Measurements from ENCODE around the gene POU5F1. TPM values are rescaled to one million over a fixed set of nuclear protein-coding genes. Genes with fewer than 3 reads are reported as not detected.
"Not testable (repeated sequence)": the region's sequence is repeated elsewhere in the genome, so short reads cannot be mapped to it uniquely, and the experiment has no call there.

POU5F1 gene
- polyA plus RNA-seq, 6 donors from 2014 or later = 0.25 to 0.40 TPM; not detected in 4

DNA sequence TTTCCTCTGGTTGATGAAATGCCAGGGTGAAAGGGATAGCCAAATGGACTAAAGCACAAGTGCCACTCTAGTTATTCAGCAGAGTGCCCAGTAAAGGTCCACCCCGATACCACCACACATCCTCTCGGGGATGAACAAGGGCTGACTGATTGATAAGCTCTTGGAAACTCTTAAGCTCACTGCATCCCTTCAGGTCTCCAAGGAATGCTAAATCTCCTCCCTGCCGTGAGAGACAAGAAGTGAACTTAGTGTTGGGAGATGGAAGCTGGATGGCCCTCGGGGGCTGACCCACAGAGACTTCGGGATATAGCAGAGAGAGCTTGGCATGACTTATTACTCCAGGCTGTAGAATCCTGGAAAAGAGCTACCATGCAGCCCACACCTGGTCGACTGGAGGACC is 13.4 kb upstream of the POU5F1 start:
- H3K27me3 Mint-ChIP-seq; H3K36me3 Mint-ChIP-seq; H3K4me3 Mint-ChIP-seq; H3K9me3 Mint-ChIP-seq; ATAC-seq (ENCODE audit: low read depth in 2 of 2); DNase-seq: not testable (repeated sequence)
- Mint-ChIP-seq H3K4me1 (peaks cover 8 to 26% (median 22%) of the 10 kb centered on the region in 3 donors), H3K27ac (peak overlapping the region in 2 of 6 donors; percentile 33 to 36)

DNA sequence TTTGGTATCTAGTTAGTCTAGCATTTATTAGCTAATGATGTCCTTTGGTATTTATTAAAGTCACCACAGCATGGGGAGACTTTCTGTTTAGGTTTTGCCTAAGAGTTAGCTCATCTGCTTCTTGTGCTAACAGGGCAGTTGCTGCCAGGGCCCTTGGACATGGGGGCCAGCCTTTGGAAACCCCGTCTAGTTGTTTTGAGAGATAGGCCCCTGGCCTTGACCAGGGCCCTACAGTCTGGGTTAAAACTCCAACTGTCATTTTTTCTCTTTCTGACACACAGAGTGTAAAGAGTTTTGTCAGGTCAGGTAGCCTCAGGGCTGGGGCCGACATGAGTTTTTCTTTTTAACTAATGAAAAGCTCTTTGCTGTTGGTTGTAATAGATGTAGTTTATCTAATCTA is 12.8 kb upstream of the POU5F1 start:
- H3K36me3 Mint-ChIP-seq, H3K27ac Mint-ChIP-seq, H3K4me3 Mint-ChIP-seq: not testable (repeated sequence)

DNA sequence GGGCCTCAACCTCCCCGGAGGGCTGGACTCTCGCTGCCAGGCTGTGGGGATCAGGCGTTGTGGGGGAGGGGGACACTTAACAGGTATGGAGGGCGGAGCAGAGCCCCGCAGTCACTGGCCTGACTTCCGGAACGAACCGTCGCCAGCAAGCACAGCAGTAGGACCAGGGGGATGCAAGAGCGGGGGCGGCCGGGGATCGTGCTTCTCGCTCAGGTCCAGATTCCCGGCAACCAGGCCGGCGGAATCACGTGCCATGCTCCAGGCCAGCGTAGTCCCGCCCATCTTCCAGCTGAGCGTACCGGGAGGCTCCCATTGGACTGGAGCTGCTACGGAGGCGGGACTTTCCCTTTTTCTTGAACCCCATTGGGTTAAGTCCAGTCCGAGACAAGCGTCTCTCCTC is 10.0 kb upstream of the POU5F1 start:
- Mint-ChIP-seq H3K9me3 (no peaks in the 10 kb centered on the region), H3K27ac (peak overlapping the region in 5 of 6 donors; percentile 63 to 89 (median 87)), H3K4me3 (peak overlapping the region; percentile 78 to 92 (median 86)), H3K27me3 (no peaks in the 10 kb centered on the region), H3K36me3 (no peaks in the 10 kb centered on the region), H3K4me1 (peaks cover 0 to 19% (median 13%) of the 10 kb centered on the region in 3 donors)
- DNase-seq = peak; percentile 71
- ATAC-seq (ENCODE audit: low read depth in 2 of 2) = peak; percentile 99 to 100

More for the DNA sequence above, 12.8 kb upstream of the POU5F1 start:
- not testable (repeated sequence) for DNase-seq; H3K27me3 Mint-ChIP-seq; ATAC-seq (ENCODE audit: low read depth in 2 of 2); H3K9me3 Mint-ChIP-seq
- peaks cover 8 to 29% (median 28%) of the 10 kb centered on the region in 3 donors for H3K4me1 Mint-ChIP-seq

DNA sequence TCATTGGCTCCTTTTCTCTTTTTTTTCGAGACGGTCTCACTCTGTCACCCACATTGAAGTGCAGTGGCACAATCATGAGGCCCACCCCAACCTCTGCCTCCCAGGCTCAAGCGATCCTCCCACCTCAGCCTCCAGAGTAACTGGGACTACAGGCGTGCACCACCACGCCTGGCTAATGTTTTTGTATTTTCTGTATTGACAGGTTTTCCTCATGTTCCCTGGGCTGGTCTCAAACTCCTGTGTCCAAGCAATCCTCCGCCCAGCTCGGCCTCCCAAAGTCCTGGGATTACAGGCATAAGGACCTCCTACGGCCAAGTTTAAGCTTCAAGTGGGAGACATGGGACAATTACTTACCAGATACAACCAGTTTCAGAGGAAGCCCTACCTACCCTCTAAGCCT is 9.4 kb upstream of the POU5F1 start:
- Mint-ChIP-seq H3K27me3 (no peaks in the 10 kb centered on the region), H3K9me3 (no peaks in the 10 kb centered on the region), H3K36me3 (no peaks in the 10 kb centered on the region), H3K4me1 (peaks cover 0 to 19% (median 13%) of the 10 kb centered on the region in 3 donors), H3K4me3 (peak overlapping the region in 6 of 8 donors; percentile 13 to 92 (median 82)), H3K27ac (peak overlapping the region in 1 of 6 donors; percentile 87)
- DNase-seq = no peak
- ATAC-seq (ENCODE audit: low read depth in 2 of 2) = no peak

DNA sequence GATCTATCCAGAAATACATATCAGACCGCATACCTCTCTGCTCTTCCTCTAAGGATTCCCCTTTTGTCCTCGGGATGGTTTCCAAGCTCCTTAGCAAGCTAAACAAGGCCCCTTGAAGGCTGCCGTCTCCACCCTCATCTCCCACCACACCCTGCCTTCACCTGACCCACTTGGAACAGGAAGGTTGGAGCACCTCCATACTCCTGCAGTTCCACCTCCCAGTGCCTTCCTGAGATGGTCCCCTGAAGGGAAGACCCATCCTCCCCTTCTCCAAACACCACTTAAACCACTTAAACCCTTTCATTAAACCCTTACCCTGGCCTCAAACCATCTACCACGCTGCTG is 8.5 kb upstream of the POU5F1 start:
- no peaks in the 10 kb centered on the region for H3K9me3 Mint-ChIP-seq
- H3K36me3 Mint-ChIP-seq = no peaks in the 10 kb centered on the region
- no peaks in the 10 kb centered on the region for H3K27me3 Mint-ChIP-seq
- DNase-seq (no peak), ATAC-seq (ENCODE audit: low read depth in 2 of 2) (no peak)
- peak overlapping the region in 2 of 6 donors; percentile 22 to 59 for H3K27ac Mint-ChIP-seq
- H3K4me3 Mint-ChIP-seq = peak overlapping the region in 1 of 8 donors; percentile 42
- peaks cover 0 to 19% (median 13%) of the 10 kb centered on the region in 3 donors for H3K4me1 Mint-ChIP-seq

DNA sequence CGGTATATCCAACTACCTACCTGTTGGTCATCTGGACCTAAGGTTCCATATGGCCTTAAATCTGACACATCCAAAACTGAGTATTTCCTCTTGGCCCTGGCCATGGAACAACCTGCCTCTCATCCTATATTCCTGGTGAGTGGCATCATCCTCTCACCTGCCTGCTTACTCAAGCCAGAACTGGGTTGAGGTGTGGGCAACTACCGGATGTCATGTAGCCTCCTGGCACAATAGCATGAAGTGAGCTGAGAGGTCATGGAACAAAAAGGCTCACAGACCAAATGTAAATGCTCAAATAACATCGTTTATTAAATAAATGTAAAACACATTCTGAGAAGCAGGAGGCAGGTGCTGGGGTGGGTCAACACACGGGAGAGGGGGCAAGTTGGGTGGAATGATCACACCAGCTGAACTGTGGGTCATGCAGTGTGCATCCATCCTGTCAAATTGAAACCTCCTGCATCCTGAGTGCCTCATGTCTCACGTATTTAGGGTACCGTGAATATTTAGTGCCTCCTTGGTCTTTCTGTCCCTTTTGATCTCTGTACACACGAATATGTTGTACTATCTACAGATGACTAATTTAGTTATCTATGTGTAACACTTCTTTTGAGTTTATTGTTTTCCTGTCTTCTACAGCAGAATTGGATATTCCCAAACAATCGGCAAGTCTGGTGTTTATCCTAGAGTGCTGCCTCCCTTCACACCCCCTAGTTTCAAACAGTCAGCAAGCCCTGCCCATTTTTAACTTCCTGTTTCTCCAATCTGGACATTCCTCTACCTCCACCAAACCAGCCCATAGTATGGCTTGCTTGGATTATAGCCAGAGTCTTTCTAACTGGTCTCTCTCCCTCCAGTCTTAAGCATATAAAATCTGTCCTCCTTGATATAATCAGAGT is 7.9 kb upstream of the POU5F1 start:
- Mint-ChIP-seq H3K4me3 (peak overlapping the region in 1 of 8 donors; percentile 42), H3K27me3 (no peaks in the 10 kb centered on the region), H3K27ac (peak overlapping the region in 1 of 6 donors; percentile 79), H3K9me3 (no peaks in the 10 kb centered on the region), H3K4me1 (peaks cover 0 to 19% (median 13%) of the 10 kb centered on the region in 3 donors), H3K36me3 (no peaks in the 10 kb centered on the region)
- ATAC-seq (ENCODE audit: low read depth in 2 of 2) (no peak), DNase-seq (no peak)

DNA sequence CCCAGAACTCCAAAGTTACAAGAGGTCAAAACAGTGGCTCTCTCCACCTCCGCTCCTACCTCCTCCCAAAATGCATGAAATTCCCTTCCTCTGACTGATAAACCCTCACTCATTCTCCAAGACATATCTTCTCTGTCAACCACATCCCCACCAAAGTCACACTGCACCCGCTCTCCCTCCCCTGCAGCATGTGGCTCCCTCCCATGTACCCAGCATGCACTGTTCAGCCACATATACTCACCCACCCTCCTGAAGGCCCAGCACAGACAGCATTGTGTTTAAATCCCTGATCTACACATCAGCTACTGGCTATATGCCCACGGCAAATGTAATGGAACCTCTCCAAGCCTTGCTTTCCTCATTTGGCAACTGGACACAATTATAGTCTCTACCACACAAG is 5.5 kb upstream of the POU5F1 start:
- ATAC-seq (ENCODE audit: low read depth in 2 of 2) (no peak), DNase-seq (no peak)
- no peaks in the 10 kb centered on the region for H3K36me3 Mint-ChIP-seq
- no peak overlapping the region for H3K4me3 Mint-ChIP-seq
- peaks cover 0 to 19% (median 13%) of the 10 kb centered on the region in 3 donors for H3K4me1 Mint-ChIP-seq
- no peaks in the 10 kb centered on the region for H3K9me3 Mint-ChIP-seq
- H3K27ac Mint-ChIP-seq = no peak overlapping the region
- H3K27me3 Mint-ChIP-seq = no peaks in the 10 kb centered on the region

DNA sequence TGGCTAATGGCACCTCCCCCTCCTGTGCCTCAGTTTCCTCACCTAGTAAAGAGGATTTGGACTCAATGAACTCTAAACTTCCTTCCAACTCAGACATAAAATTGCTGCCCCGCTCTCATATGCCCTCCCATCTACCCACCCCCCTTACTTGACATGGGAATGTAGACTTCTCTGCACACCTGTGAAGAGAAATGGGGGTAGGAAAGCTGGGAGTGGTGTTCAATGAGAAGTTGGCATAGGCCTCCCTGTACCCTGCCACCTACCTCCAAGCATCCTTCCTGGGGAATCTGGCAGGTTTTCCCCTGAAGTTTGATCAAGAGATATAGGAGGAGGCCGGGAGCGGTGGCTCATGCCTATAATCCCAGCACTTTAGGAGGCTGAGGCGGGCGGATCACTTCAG is 3.9 kb upstream of the POU5F1 start:
- Mint-ChIP-seq H3K4me3 (no peak overlapping the region), H3K4me1 (peaks cover 0 to 13% (median 4%) of the 10 kb centered on the region in 3 donors), H3K36me3 (no peaks in the 10 kb centered on the region), H3K27me3 (no peaks in the 10 kb centered on the region), H3K27ac (no peak overlapping the region), H3K9me3 (no peaks in the 10 kb centered on the region)
- DNase-seq = no peak
- ATAC-seq (ENCODE audit: low read depth in 2 of 2) = no peak

DNA sequence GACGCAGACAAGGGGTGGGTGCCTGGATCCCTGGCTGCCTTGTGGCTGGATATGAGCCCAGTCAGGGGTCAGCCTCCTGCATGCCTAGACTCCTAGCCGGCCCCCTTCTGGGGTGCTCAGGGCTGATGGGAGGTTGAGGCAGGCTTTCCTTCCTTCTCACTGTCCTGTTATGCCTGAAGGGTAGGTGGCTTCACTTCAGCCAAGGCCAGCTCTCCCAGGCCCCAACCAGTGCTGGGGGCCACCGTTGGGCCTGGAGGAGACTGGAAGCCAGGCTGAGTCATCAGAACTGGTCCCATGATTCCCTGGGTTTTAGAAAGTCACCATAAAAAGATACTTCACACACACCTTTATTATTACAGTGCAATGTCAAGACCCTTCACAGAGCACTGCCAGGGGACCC is 2.9 kb upstream of the POU5F1 start:
- Mint-ChIP-seq H3K4me3 (no peak overlapping the region), H3K4me1 (peaks cover 0 to 3% (median 0%) of the 10 kb centered on the region in 3 donors), H3K27ac (no peak overlapping the region), H3K9me3 (no peaks in the 10 kb centered on the region), H3K27me3 (no peaks in the 10 kb centered on the region), H3K36me3 (no peaks in the 10 kb centered on the region)
- ATAC-seq (ENCODE audit: low read depth in 2 of 2) (no peak), DNase-seq (no peak)

DNA sequence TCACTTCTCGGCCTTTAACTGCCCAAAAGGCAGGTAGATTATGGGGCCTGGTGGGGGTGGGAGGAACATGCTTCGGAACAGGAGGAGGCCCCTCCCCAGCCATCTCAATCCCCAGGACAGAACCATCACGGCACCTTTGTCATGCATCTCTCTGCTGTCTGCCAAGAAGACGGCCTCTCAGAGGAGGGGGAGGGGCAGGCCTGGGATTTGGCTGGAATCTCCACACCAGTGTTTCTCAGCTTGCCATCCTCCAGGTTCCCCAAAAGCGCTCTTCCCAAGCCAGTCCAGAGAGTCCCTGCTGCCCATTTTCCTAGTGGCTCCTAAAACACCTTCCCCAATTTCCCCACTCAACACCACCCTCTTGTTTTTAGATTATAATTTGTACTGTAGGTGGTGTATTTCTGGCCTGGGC is 2.5 kb upstream of the POU5F1 start:
- Mint-ChIP-seq H3K36me3 (no peaks in the 10 kb centered on the region), H3K4me1 (no peaks in the 10 kb centered on the region), H3K27me3 (no peaks in the 10 kb centered on the region), H3K27ac (no peak overlapping the region), H3K9me3 (no peaks in the 10 kb centered on the region), H3K4me3 (no peak overlapping the region)
- DNase-seq = no peak
- no peak for ATAC-seq (ENCODE audit: low read depth in 2 of 2)

DNA sequence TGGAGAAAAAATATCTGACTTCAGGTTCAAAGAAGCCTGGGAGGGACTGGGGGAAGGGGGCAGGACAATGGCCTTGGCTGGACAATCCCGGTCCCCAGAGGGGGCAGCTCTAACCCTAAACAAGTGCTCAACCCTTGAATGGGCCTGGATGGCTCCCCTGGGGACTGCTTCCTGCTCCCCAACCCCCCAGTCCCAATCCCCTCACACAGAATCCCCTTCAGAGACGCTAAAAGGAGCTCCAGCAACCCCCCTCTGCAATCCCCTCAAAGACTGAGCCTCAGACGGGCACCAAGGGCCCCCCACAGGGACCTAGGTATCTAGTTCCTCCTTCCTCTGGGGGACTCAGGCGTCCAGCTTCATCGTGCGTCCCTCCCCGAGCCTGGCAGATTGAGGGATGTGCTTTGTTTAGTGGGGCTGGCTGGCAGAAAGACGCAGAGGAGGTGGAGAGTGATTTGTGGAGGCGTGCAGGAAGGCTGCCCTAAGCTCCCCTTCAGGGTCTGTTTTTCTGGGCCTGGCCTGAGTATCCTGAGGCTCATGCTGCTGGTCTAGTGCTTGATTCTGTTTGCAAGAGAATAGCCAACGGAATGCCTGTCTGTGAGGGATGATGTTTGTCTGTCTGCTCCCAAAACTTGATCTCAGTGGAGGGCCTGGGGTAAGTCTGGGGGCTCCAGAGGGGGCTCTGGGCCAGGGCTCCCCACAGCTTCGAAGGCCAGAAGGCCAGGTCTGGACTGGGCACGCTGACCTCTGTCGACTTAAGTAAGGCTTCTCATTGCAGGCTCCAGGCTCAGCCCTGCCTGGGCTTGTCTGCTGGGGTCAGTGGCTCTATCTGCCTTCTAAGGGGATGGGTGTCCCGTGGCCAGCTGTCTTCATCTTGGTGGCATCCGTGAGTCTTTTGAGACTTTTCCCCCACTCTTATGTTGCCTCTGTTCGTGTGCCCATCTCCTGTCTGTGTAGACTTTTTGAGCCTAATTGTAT is 1.7 kb upstream of the POU5F1 start:
- DNase-seq (no peak), ATAC-seq (ENCODE audit: low read depth in 2 of 2) (no peak)
- H3K9me3 Mint-ChIP-seq = no peaks in the 10 kb centered on the region
- no peaks in the 10 kb centered on the region for H3K27me3 Mint-ChIP-seq
- no peak overlapping the region for H3K27ac Mint-ChIP-seq
- H3K4me1 Mint-ChIP-seq = no peaks in the 10 kb centered on the region
- no peaks in the 10 kb centered on the region for H3K36me3 Mint-ChIP-seq
- H3K4me3 Mint-ChIP-seq = peak overlapping the region in 1 of 8 donors; percentile 42

DNA sequence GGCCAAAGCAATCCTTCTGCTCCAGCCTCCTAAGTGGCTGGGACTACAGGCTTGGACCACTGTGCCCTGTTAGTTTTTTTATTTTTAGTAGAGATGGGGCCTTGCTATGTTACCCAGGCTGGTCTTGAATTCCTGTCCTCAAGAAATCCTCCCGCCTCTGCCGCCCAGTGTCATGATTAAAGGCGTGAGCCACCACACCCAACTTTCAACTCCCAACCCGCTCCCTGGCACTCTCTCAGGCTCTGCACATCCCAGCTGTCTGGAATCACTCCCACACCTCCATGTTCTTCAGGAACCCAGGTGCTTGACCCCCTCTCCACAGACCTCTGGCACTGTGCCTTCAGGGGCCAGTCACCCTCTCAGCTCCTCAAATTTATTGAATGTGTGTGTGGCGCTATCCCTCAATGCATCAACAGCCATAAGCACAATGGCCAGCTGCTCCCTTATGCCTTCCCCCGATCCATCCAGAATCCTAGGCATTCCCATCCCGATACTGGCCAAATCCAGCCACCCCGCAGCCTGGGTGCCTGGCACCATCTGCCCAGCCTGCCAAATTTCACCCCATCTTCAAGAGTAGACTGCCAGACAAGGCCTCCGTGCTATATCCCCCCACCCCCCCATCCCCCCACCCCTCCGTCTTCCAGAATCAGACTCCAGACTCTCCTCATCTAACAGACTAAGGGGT is 647 bp upstream of the POU5F1 start:
- no peak for DNase-seq
- Mint-ChIP-seq H3K36me3 (no peaks in the 10 kb centered on the region), H3K4me3 (no peak overlapping the region), H3K4me1 (no peaks in the 10 kb centered on the region), H3K9me3 (no peaks in the 10 kb centered on the region), H3K27me3 (no peaks in the 10 kb centered on the region), H3K27ac (peak overlapping the region in 2 of 6 donors; percentile 44 to 59)
- no peak for ATAC-seq (ENCODE audit: low read depth in 2 of 2)

Data from naive B cell (primary cell).